B cell (primary cell): ENCODE measurements around the gene GPC4. TPM values are rescaled to one million over a fixed set of nuclear protein-coding genes. Genes with fewer than 3 reads are reported as not detected.

Experiments
- ATAC-seq: fragments of 200-7000 bp; cut with Tn5 transposase; one replicate; pipeline ENCODE4 v1.10.0; 2021; ENCODE audit warnings: low read depth, mild to moderate bottlenecking, moderate number of reproducible peaks, moderate library complexity
- CTCF ChIA-PET: fragments of 350-600 bp; sonication (Branson Sonifier 250); formaldehyde crosslinking; loops from one replicate; lab custom pipeline; 2021; ENCODE audit warnings: antibody characterized with exemption, inconsistent platforms; lab: Charles Lee
- POLR2A ChIA-PET: fragments of 350-600 bp; sonication (Branson Sonifier 250); formaldehyde crosslinking; loops from one replicate; lab custom pipeline; 2021; ENCODE audit warnings: antibody characterized with exemption; lab: Charles Lee
- DNase-seq: peaks from one replicate; pipeline ENCODE4 v3.0.0; 2013
- H2AFZ ChIP-seq: 2 replicates; pipeline ENCODE4 v1.6.1; 2012; ENCODE audit warnings: mild to moderate bottlenecking, low read depth, low read length; ENCODE audit not compliant: insufficient read depth, poor library complexity, severe bottlenecking
- H3K27ac ChIP-seq, 2 donors: 1 replicate in 1 of 2; 2 replicates in 1 of 2; pipeline ENCODE4 v1.5.1; 2012 to 2013; ENCODE audit warnings: low read length in 2 of 2, mild to moderate bottlenecking in 2 of 2, moderate library complexity in 1 of 2
- H3K27me3 ChIP-seq, 4 experiments: fragments of 200-600 bp in 1 of 4; sonication (generic) in 1 of 4; replicated peaks in 1 of 4; 1 replicate in 2 of 4; 2 replicates in 2 of 4; pipeline versions ENCODE4 v1.6.1 to v1.7.0; 2013 to 2016; ENCODE audit warnings: low read length in 3 of 4, mild to moderate bottlenecking in 2 of 4, mixed read lengths in 1 of 4, moderate library complexity in 1 of 4; ENCODE audit not compliant: insufficient read depth in 4 of 4, control insufficient read depth in 3 of 4; ENCODE audit errors: control extremely low read depth in 1 of 4
- H3K36me3 ChIP-seq, 2 experiments: replicated peaks in 1 of 2; 1 replicate in 1 of 2; 2 replicates in 1 of 2; pipeline versions ENCODE4 v1.6.1 to v1.7.1; 2013; ENCODE audit warnings: low read length in 1 of 2; ENCODE audit not compliant: insufficient read depth in 2 of 2, control insufficient read depth in 1 of 2; ENCODE audit errors: control extremely low read depth in 1 of 2, extremely low read depth in 1 of 2
- H3K4me1 ChIP-seq, 2 donors: fragments of 200-600 bp in 1 of 2; sonication (generic) in 1 of 2; 1 replicate in 1 of 2; 2 replicates in 1 of 2; pipeline versions ENCODE4 v1.5.1 to v1.6.1; 2013 to 2017; ENCODE audit warnings: low read length in 2 of 2; ENCODE audit not compliant: control insufficient read depth in 2 of 2, insufficient read depth in 2 of 2
- H3K4me2 ChIP-seq: replicated peaks from 2 replicates; pipeline ENCODE3; 2012; ENCODE audit warnings: mild to moderate bottlenecking, low read depth, low read length; ENCODE audit not compliant: poor library complexity, severe bottlenecking
- H3K4me3 ChIP-seq, 5 experiments: fragments of 200-600 bp in 1 of 5; sonication (generic) in 1 of 5; 1 replicate in 3 of 5; 2 replicates in 2 of 5; pipeline versions ENCODE4 v1.5.1 to v1.7.0; 2011 to 2016; ENCODE audit warnings: low read length in 4 of 5, mild to moderate bottlenecking in 4 of 5, low read depth in 2 of 5, control low read depth in 1 of 5, moderate library complexity in 1 of 5; ENCODE audit not compliant: insufficient read depth in 1 of 5; ENCODE audit errors: control extremely low read depth in 1 of 5, extremely low read depth in 1 of 5
- H3K79me2 ChIP-seq: fragments of 200-600 bp; sonication (generic); one replicate; pipeline ENCODE4 v1.6.0; 2016; ENCODE audit warnings: low read length; ENCODE audit not compliant: control insufficient read depth, insufficient read depth
- H3K9ac ChIP-seq: fragments of 200-600 bp; sonication (generic); 2 replicates; pipeline ENCODE4 v1.6.1; 2017; ENCODE audit warnings: mild to moderate bottlenecking, low read length, moderate library complexity
- H3K9me3 ChIP-seq, 3 donors: one replicate each; pipeline versions ENCODE4 v1.6.1 to v1.7.1; 2013; ENCODE audit warnings: low read length in 2 of 3; ENCODE audit not compliant: control insufficient read depth in 2 of 3, insufficient read depth in 1 of 3; ENCODE audit errors: control extremely low read depth in 1 of 3
- H4K20me1 ChIP-seq: 2 replicates; pipeline ENCODE4 v1.6.0; 2012; ENCODE audit warnings: mild to moderate bottlenecking, low read length; ENCODE audit not compliant: insufficient read depth, control insufficient read depth, poor library complexity, severe bottlenecking
- H3K27ac Mint-ChIP-seq: one replicate; pipeline ENCODE4 v1.8.0; 2021; ENCODE audit warnings: mixed read lengths
- H3K27me3 Mint-ChIP-seq: one replicate; pipeline ENCODE4 v1.8.0; 2021; ENCODE audit warnings: mixed read lengths
- H3K4me1 Mint-ChIP-seq: one replicate; pipeline ENCODE4 v1.8.0; 2021; ENCODE audit warnings: mixed read lengths
- H3K4me3 Mint-ChIP-seq: one replicate; pipeline ENCODE4 v1.8.0; 2021; ENCODE audit warnings: mixed read lengths
- H3K9me3 Mint-ChIP-seq: one replicate; pipeline ENCODE4 v1.8.0; 2022; ENCODE audit warnings: mixed read lengths; ENCODE audit not compliant: insufficient read depth
- CTCF ChIP-seq: fragments of 200-600 bp; IDR thresholded peaks from one replicate; pipeline ENCODE4 v1.8.0; 2022; ENCODE audit warnings: antibody characterized with exemption, mild to moderate bottlenecking
- EZH2 ChIP-seq: IDR thresholded peaks from 2 replicates; pipeline ENCODE4 v1.6.1; 2012; ENCODE audit warnings: borderline replicate concordance, low read depth, mild to moderate bottlenecking, moderate library complexity, low read length; ENCODE audit not compliant: insufficient read depth, poor library complexity, severe bottlenecking
- WGBS: methylation state at CpG from one replicate; pipeline ENCODE4 v1.1.5; 2013; ENCODE audit warnings: missing lambda C conversion rate; ENCODE audit not compliant: insufficient coverage; 5-methylcytosine and 5-hydroxymethylcytosine counted together
- intact Hi-C: fragments of 100-400 bp; cut with micrococcal nuclease; formaldehyde crosslinking; loops from one replicate; pipeline ENCODE4 v1.10.0; 2022
- polyA minus RNA-seq: library from RNA; depleted of rRNA, polyadenylated mRNA; stranded (reverse); fragments of >200 nt; gene quantifications from 2 replicates; pipeline ENCODE4 v1.2.3, GENCODE V29; 2012
- polyA plus RNA-seq: library from polyadenylated mRNA; depleted of rRNA; stranded (reverse); fragments of >200 nt; gene quantifications from 2 replicates; pipeline ENCODE4 v1.2.3, GENCODE V29; 2012
- total RNA-seq, 2 donors: library from RNA; stranded (reverse); fragments of 120-200 nt in 1 of 2; gene quantifications; 1 replicate in 1 of 2; 2 replicates in 1 of 2; pipeline versions ENCODE4 v1.2.3 to v1.2.4, GENCODE V29; 2013 to 2022

Gene GPC4
- total RNA-seq = 0.47 and 0.51 TPM in 2 replicates
- 1.6 TPM for total RNA-seq (2013)
- polyA plus RNA-seq = 0.30 and 0.69 TPM in 2 replicates
- polyA minus RNA-seq = 0.51 and 0.93 TPM in 2 replicates

GRCh38 chrX:133415276-133416105 is at the start of gene GPC4:
GPC4 (minus strand) TSS chrX:133415489; CDS start chrX:133414965, 524 bp downstream.
- Histone ChIP-seq H4K20me1 (no peaks in the 10 kb centered on the region), H3K4me3 (peak within 1 kb of the TSS in 4 of 5 experiments; percentile 14 to 46 (median 34)), H3K9me3 (no peaks in the 10 kb centered on the region), H3K79me2 (no peaks in the 10 kb centered on the region), H2AFZ (peak within 1 kb of the TSS; percentile 33), H3K4me2 (peak within 1 kb of the TSS; percentile 68), H3K27ac (no peak within 1 kb of the TSS), H3K36me3 (no peaks in the 10 kb centered on the region), H3K9ac (peak within 1 kb of the TSS; percentile 23), H3K4me1 (peaks cover 7 to 15% of the 10 kb centered on the region in 2 donors), H3K27me3 (peaks cover 0 to 12% (median 6%) of the 10 kb centered on the region in 4 experiments)
- intact Hi-C loops = no loop called here
- ChIA-PET POLR2A (interaction anchor here (0.6 kb wide), 1 partner anchor 225 kb away, joined by 3 read pairs; no protein-coding TSS in a partner anchor), CTCF (no interaction called here)
- no peak for DNase-seq
- Mint-ChIP-seq H3K9me3 (no peaks in the 10 kb centered on the region), H3K4me1 (peaks cover 16% of the 10 kb centered on the region), H3K4me3 (peak within 1 kb of the TSS; percentile 72), H3K27ac (no peak within 1 kb of the TSS), H3K27me3 (peaks cover 15% of the 10 kb centered on the region)
- under 1% methylated on average over 61 of the region's 90 CpGs for WGBS
- ATAC-seq = no peak
- no peak for TF ChIP-seq EZH2
- TF ChIP-seq CTCF = no peak

- Mint-ChIP-seq H3K4me3 (no peak overlapping the region), H3K27me3 (no peaks in the 10 kb centered on the region), H3K27ac (no peak overlapping the region), H3K4me1 (no peaks in the 10 kb centered on the region), H3K9me3 (no peaks in the 10 kb centered on the region)
- H3K4me2 ChIP-seq = no peak overlapping the region
- no peak overlapping the region for H3K4me3 ChIP-seq
- intact Hi-C loops = no loop called here
- no peaks in the 10 kb centered on the region for H4K20me1 ChIP-seq
- H2AFZ ChIP-seq = no peak overlapping the region
- no peaks in the 10 kb centered on the region for H3K4me1 ChIP-seq
- H3K9ac ChIP-seq = no peak overlapping the region
- WGBS = no CpG with 5 or more reads among the region's 2 CpGs
- TF ChIP-seq EZH2 = no peak
- TF ChIP-seq CTCF = no peak
- DNase-seq (no peak), ATAC-seq (no peak)
- H3K36me3 ChIP-seq = no peaks in the 10 kb centered on the region
- no peaks in the 10 kb centered on the region for H3K9me3 ChIP-seq
- H3K27ac ChIP-seq = no peak overlapping the region
- no peaks in the 10 kb centered on the region for H3K79me2 ChIP-seq
- no peaks in the 10 kb centered on the region for H3K27me3 ChIP-seq
- POLR2A ChIA-PET = no interaction called here
- CTCF ChIA-PET = interaction anchor here (0.7 kb wide), 1 partner anchor 121 kb away, joined by 3 read pairs; no protein-coding TSS in a partner anchor
Observed at GRCh38 chrX:133461231-133461630, 45.9 kb upstream of the GPC4 start.
